A549 treated with CpdA at 1 μM for 4 hours (cell line): ENCODE results near the gene PRL. TPM values are rescaled to one million over a fixed set of nuclear protein-coding genes. Genes with fewer than 3 reads are reported as not detected.

ENCODE experiments used
- total RNA-seq: library from RNA; stranded (reverse); fragments of 200-300 nt; extraction: Qiagen RNA extraction; gene quantifications from 5 replicates; pipeline ENCODE4 v1.2.3, GENCODE V29; 2022; ENCODE audit warnings: low read depth

PRL gene
- not detected in 5 replicates for total RNA-seq

DNA sequence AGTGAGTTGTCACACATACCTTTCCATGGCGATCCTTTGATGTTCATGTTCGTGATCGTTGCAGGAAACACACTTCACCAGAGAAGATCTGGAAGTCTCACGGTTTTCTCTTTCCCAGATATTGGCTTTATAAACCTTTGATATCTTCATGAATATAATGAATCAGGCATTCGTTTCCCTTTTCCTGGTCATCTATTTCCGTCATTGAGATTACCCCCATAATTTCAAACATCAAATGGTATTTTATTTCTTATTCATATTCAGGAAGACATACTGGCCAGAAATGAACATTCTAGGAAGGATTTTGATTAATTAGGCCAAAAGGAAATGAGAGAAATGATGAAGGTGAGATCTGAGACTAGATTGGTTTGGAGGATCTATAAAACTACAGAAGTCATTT, at the start of gene PRL:
PRL (minus strand) TSS at position 101 of the 400 bp plus-strand sequence; CDS start at position 47, 54 bp downstream.

